CD4-positive, alpha-beta T cell treated with Interferon alpha-2 for 1 hour (primary cell): ENCODE measurements around the gene MACROD2.

Source experiments
- DNase-seq, 2 donors: peaks; one replicate each; pipeline ENCODE4 v3.0.0-alpha.2; 2020 to 2022

Gene MACROD2

GRCh38 chr20:15674253-15675060 lies 1679.1 kb downstream of the MACROD2 start:
- no peak for DNase-seq

- no peak for DNase-seq
Observed at GRCh38 chr20:15675061-15675514, 1679.8 kb downstream of the MACROD2 start.

- no peak for DNase-seq
Observed at GRCh38 chr20:15675813-15676484, 1680.6 kb downstream of the MACROD2 start.

- DNase-seq = no peak
Observed at GRCh38 chr20:15676815-15677214, 1681.5 kb downstream of the MACROD2 start.

- DNase-seq = no peak
Observed at GRCh38 chr20:15682690-15683089, 1687.4 kb downstream of the MACROD2 start.

GRCh38 chr20:15692570-15692969 lies 1697.3 kb downstream of the MACROD2 start:
- DNase-seq = no peak

- no peak for DNase-seq
Observed at GRCh38 chr20:15699431-15700146, 1704.3 kb downstream of the MACROD2 start.

GRCh38 chr20:15700147-15700765 lies 1704.9 kb downstream of the MACROD2 start:
- DNase-seq = no peak

GRCh38 chr20:15702161-15702560 lies 1706.8 kb downstream of the MACROD2 start:
- no peak for DNase-seq

- DNase-seq = no peak
Observed at GRCh38 chr20:15703171-15703911, 1708.0 kb downstream of the MACROD2 start.

- DNase-seq = no peak
Observed at GRCh38 chr20:15705975-15706374, 1710.7 kb downstream of the MACROD2 start.

- DNase-seq = no peak
Observed at GRCh38 chr20:15706719-15707118, 1711.4 kb downstream of the MACROD2 start.

- DNase-seq = peak; percentile 3 to 5
Observed at GRCh38 chr20:15708984-15709598, 1713.8 kb downstream of the MACROD2 start.

- no peak for DNase-seq
Observed at GRCh38 chr20:15710636-15711035, 1715.3 kb downstream of the MACROD2 start.

- DNase-seq = no peak
Observed at GRCh38 chr20:15711177-15711576, 1715.9 kb downstream of the MACROD2 start.

GRCh38 chr20:15716256-15716655 lies 1720.9 kb downstream of the MACROD2 start:
- no peak for DNase-seq

- no peak for DNase-seq
Observed at GRCh38 chr20:15726416-15726815, 1731.1 kb downstream of the MACROD2 start.

- DNase-seq = no peak
Observed at GRCh38 chr20:15734052-15734451, 1738.7 kb downstream of the MACROD2 start.

GRCh38 chr20:15739035-15739434 lies 1743.7 kb downstream of the MACROD2 start:
- DNase-seq = no peak

GRCh38 chr20:15740046-15740775 lies 1744.9 kb downstream of the MACROD2 start:
- no peak for DNase-seq

GRCh38 chr20:15742087-15742486 lies 1746.8 kb downstream of the MACROD2 start:
- DNase-seq = no peak
